ENCODE data around the gene TEKTIP1.

GRCh38 chr19:3520166-3521103, 18.5 kb upstream of the TEKTIP1 start:
- no peak for TF ChIP-seq CTCF (IDR thresholded peaks at IDR 0.05; ENCODE audit: insufficient read depth, low read depth, low read length)
- TF ChIP-seq EZH2 (IDR thresholded peaks at IDR 0.05; ENCODE audit: insufficient read depth, low read length) = no peak
